Measurements from ENCODE around the gene EVI5. TPM values are rescaled to one million over a fixed set of nuclear protein-coding genes. Genes with fewer than 3 reads are reported as not detected.
A peak's percentile ranks its signal among the peaks of the same experiment; 100 is the strongest.
"Not testable (repeated sequence)": the region's sequence is repeated elsewhere in the genome, so short reads cannot be mapped to it uniquely, and the experiment has no call there.

The EVI5 gene
- polyA plus RNA-seq, 1 experiment = 28.5 TPM

- no peak overlapping the region for H3K4me3 ChIP-seq (ENCODE audit: low read depth, low read length)
- DNase-seq (ENCODE audit: low read depth, low spot score) = no peak
- no peaks in the 10 kb centered on the region for H3K9me3 ChIP-seq (ENCODE audit: control insufficient read depth, insufficient read depth, low read length)
- POLR2A ChIA-PET = interaction anchor here (1.0 kb wide), 1 partner anchor 92 kb away, joined by 3 read pairs; the partner anchor contains the start of gene RPL5
- no peak overlapping the region for H3K27ac ChIP-seq (ENCODE audit: low read depth, low read length)
- H3K27me3 ChIP-seq (ENCODE audit: control insufficient read depth, insufficient read depth, low read length) = no peaks in the 10 kb centered on the region
- TF ChIP-seq CTCF (IDR thresholded peaks at IDR 0.05; ENCODE audit: low read depth, low read length) = no peak
- CTCF ChIA-PET = interaction anchor here (1.3 kb wide), 1 partner anchor 9 kb away, joined by 13 read pairs; no protein-coding TSS in a partner anchor
Observed at GRCh38 chr1:92739669-92740524, 45.0 kb downstream of the EVI5 start.

- DNase-seq (ENCODE audit: low read depth, low spot score) = no peak
- Histone ChIP-seq H3K9me3 (ENCODE audit: control insufficient read depth, insufficient read depth, low read length) (no peaks in the 10 kb centered on the region), H3K27me3 (ENCODE audit: control insufficient read depth, insufficient read depth, low read length) (no peaks in the 10 kb centered on the region), H3K27ac (ENCODE audit: low read depth, low read length) (no peak overlapping the region), H3K4me3 (ENCODE audit: low read depth, low read length) (no peak overlapping the region)
- CTCF ChIA-PET = interaction anchor here (0.7 to 2.3 kb wide), 4 partner anchors 11 to 83 kb away, joined by 3 to 15 read pairs (median 4); no protein-coding TSS in a partner anchor
- peak; percentile 46 for TF ChIP-seq CTCF (IDR thresholded peaks at IDR 0.05; ENCODE audit: low read depth, low read length)
- POLR2A ChIA-PET = no interaction called here
Observed at GRCh38 chr1:92736395-92736794, 48.5 kb downstream of the EVI5 start.

GRCh38 chr1:92730476-92730875, 54.4 kb downstream of the EVI5 start:
- Histone ChIP-seq H3K27me3 (ENCODE audit: control insufficient read depth, insufficient read depth, low read length) (no peaks in the 10 kb centered on the region), H3K27ac (ENCODE audit: low read depth, low read length) (no peak overlapping the region), H3K9me3 (ENCODE audit: control insufficient read depth, insufficient read depth, low read length) (no peaks in the 10 kb centered on the region), H3K4me3 (ENCODE audit: low read depth, low read length) (no peak overlapping the region)
- POLR2A ChIA-PET = interaction anchor here (0.7 kb wide), 1 partner anchor 98 kb away, joined by 4 read pairs; no protein-coding TSS in a partner anchor
- CTCF ChIA-PET = interaction anchor here (0.6 kb wide), 1 partner anchor 18 kb away, joined by 4 read pairs; no protein-coding TSS in a partner anchor
- no peak for DNase-seq (ENCODE audit: low read depth, low spot score)
- TF ChIP-seq CTCF (IDR thresholded peaks at IDR 0.05; ENCODE audit: low read depth, low read length) = no peak

GRCh38 chr1:92728697-92729096, 56.2 kb downstream of the EVI5 start:
- H3K9me3 ChIP-seq (ENCODE audit: control insufficient read depth, insufficient read depth, low read length) = no peaks in the 10 kb centered on the region
- H3K4me3 ChIP-seq (ENCODE audit: low read depth, low read length) = no peak overlapping the region
- POLR2A ChIA-PET = no interaction called here
- no peak for DNase-seq (ENCODE audit: low read depth, low spot score)
- TF ChIP-seq CTCF (IDR thresholded peaks at IDR 0.05; ENCODE audit: low read depth, low read length) = no peak
- CTCF ChIA-PET = no interaction called here
- H3K27me3 ChIP-seq (ENCODE audit: control insufficient read depth, insufficient read depth, low read length) = no peaks in the 10 kb centered on the region
- no peak overlapping the region for H3K27ac ChIP-seq (ENCODE audit: low read depth, low read length)

- DNase-seq (ENCODE audit: low read depth, low spot score); CTCF ChIA-PET; POLR2A ChIA-PET; H3K4me3 ChIP-seq (ENCODE audit: low read depth, low read length); H3K27ac ChIP-seq (ENCODE audit: low read depth, low read length); H3K9me3 ChIP-seq (ENCODE audit: control insufficient read depth, insufficient read depth, low read length); H3K27me3 ChIP-seq (ENCODE audit: control insufficient read depth, insufficient read depth, low read length): not testable (repeated sequence)
Observed at GRCh38 chr1:92723713-92724112, 61.2 kb downstream of the EVI5 start.
